Mucosa of descending colon (tissue), 3 donors: Measurements from ENCODE around the gene CHD6. TPM values are rescaled to one million over a fixed set of nuclear protein-coding genes. Genes with fewer than 3 reads are reported as not detected.
A peak's percentile ranks its signal among the peaks of the same experiment; 100 is the strongest.

Experiments used
- ATAC-seq: fragments of 200-7000 bp; cut with Tn5 transposase; one replicate; pipeline ENCODE4 v1.9.1; 2020; ENCODE audit warnings: mild to moderate bottlenecking, moderate library complexity
- DNase-seq, 3 donors: peaks; one replicate each; pipeline ENCODE4 v3.0.0-alpha.2; 2020
- H3K36me3 ChIP-seq: fragments of 200-600 bp; one replicate; pipeline ENCODE4 v1.8.0; 2021; ENCODE audit warnings: low read depth, mild to moderate bottlenecking
- H3K4me1 ChIP-seq: fragments of 200-600 bp; one replicate; pipeline ENCODE4 v1.8.0; 2021; ENCODE audit warnings: low read depth, mild to moderate bottlenecking
- H3K4me3 ChIP-seq: fragments of 200-600 bp; one replicate; pipeline ENCODE4 v1.8.0; 2021; ENCODE audit warnings: mild to moderate bottlenecking
- H3K9me3 ChIP-seq: fragments of 200-600 bp; one replicate; pipeline ENCODE4 v1.8.0; 2021; ENCODE audit warnings: mild to moderate bottlenecking
- CTCF ChIP-seq: fragments of 200-600 bp; IDR thresholded peaks from one replicate; pipeline ENCODE4 v1.8.0; 2022; ENCODE audit warnings: antibody characterized with exemption, mild to moderate bottlenecking
- intact Hi-C, 2 donors: fragments of 100-400 bp; cut with DNase I in 1 of 2; cut with micrococcal nuclease in 1 of 2; formaldehyde crosslinking; loops; one replicate each; pipeline versions ENCODE4 v1.11.0 to v1.11.1; 2022; cut with DNase I, micrococcal nuclease
- total RNA-seq, 3 donors: library from RNA; stranded (reverse); fragmentation: NEBNext Ultra II Directional in 2 of 3; extraction: Animal tissue kit (Norgen Biotek cat#: 25700) in 2 of 3; gene quantifications; one replicate each; pipeline versions ENCODE4 v1.2.1 to v1.2.4, GENCODE V29; 2021 to 2023
- donor health status: DM: no; HTN: no; CAD: no; lungs with moderate emphysema.
- donor health status: DM: no; HTN: no; CAD: no.
- donor health status: DM: no; HTN: yes; CAD: no.

Gene CHD6
- total RNA-seq, 3 donors from 2014 or later: 33.8 to 53.6 (median 43.8) TPM

- no peak for TF ChIP-seq CTCF
- H3K4me1 ChIP-seq: no peaks in the 10 kb centered on the region
- no peaks in the 10 kb centered on the region for H3K36me3 ChIP-seq
- ATAC-seq: no peak
- intact Hi-C loops: no loop called here
- H3K4me3 ChIP-seq: no peak overlapping the region
- H3K9me3 ChIP-seq: no peaks in the 10 kb centered on the region
- DNase-seq: no peak
Observed at GRCh38 chr20:41356951-41357350, 261.2 kb downstream of the CHD6 start.

GRCh38 chr20:41355598-41356203, 262.5 kb downstream of the CHD6 start:
- ATAC-seq: no peak
- H3K36me3 ChIP-seq: no peaks in the 10 kb centered on the region
- intact Hi-C loops: no loop called here

GRCh38 chr20:41355192-41355591, 263.0 kb downstream of the CHD6 start:
- no peaks in the 10 kb centered on the region for H3K9me3 ChIP-seq
- no peak overlapping the region for H3K4me3 ChIP-seq
- no peak for DNase-seq
- no peak for TF ChIP-seq CTCF
- H3K4me1 ChIP-seq: no peaks in the 10 kb centered on the region
- intact Hi-C loops: no loop called here
- no peak for ATAC-seq
- H3K36me3 ChIP-seq: no peaks in the 10 kb centered on the region

More at GRCh38 chr20:41355598-41356203, 262.5 kb downstream of the CHD6 start:
- no peaks in the 10 kb centered on the region for H3K9me3 ChIP-seq
- H3K4me1 ChIP-seq: no peaks in the 10 kb centered on the region
- TF ChIP-seq CTCF: no peak
- no peak overlapping the region for H3K4me3 ChIP-seq
- DNase-seq: no peak

- no peak for ATAC-seq
- no peaks in the 10 kb centered on the region for H3K36me3 ChIP-seq
- intact Hi-C loops: no loop called here
- no peaks in the 10 kb centered on the region for H3K4me1 ChIP-seq
- no peak overlapping the region for H3K4me3 ChIP-seq
- no peaks in the 10 kb centered on the region for H3K9me3 ChIP-seq
- DNase-seq: no peak
- TF ChIP-seq CTCF: no peak
Observed at GRCh38 chr20:41353530-41353929, 264.6 kb downstream of the CHD6 start.

- ATAC-seq (no peak), DNase-seq (no peak)
- no peaks in the 10 kb centered on the region for H3K36me3 ChIP-seq
- no peaks in the 10 kb centered on the region for H3K4me1 ChIP-seq
- intact Hi-C loops: no loop called here
- TF ChIP-seq CTCF: no peak
- H3K4me3 ChIP-seq: no peak overlapping the region
- H3K9me3 ChIP-seq: no peaks in the 10 kb centered on the region
Observed at GRCh38 chr20:41352666-41353065, 265.5 kb downstream of the CHD6 start.

- Histone ChIP-seq H3K4me1 (no peaks in the 10 kb centered on the region), H3K9me3 (no peaks in the 10 kb centered on the region), H3K36me3 (no peaks in the 10 kb centered on the region), H3K4me3 (no peak overlapping the region)
- DNase-seq (peak in 1 of 3 donors; percentile 24), ATAC-seq (no peak)
- TF ChIP-seq CTCF: no peak
- intact Hi-C loops: no loop called here
Observed at GRCh38 chr20:41352106-41352505, 266.1 kb downstream of the CHD6 start.
